Stimulated activated CD4-positive, alpha-beta T cell treated with anti-CD3 and anti-CD28 coated beads, Interleukin-15, amount 100 ng/mL, for 24 hours (primary cell): ENCODE results near the gene STEAP4.
"Not testable (repeated sequence)": the region's sequence is repeated elsewhere in the genome, so short reads cannot be mapped to it uniquely, and the experiment has no call there.

Source experiments
- DNase-seq: peaks from one replicate; pipeline ENCODE4 v3.0.0-alpha.2; 2020

STEAP4 gene

GRCh38 chr7:88268051-88268450, 38.6 kb downstream of the STEAP4 start:
- no peak for DNase-seq

GRCh38 chr7:88267421-88267820, 39.3 kb downstream of the STEAP4 start:
- DNase-seq: no peak

GRCh38 chr7:88264987-88265386, 41.7 kb downstream of the STEAP4 start:
- DNase-seq: not testable (repeated sequence)

GRCh38 chr7:88262562-88262961, 44.1 kb downstream of the STEAP4 start:
- DNase-seq: no peak

GRCh38 chr7:88260719-88261118, 46.0 kb downstream of the STEAP4 start:
- DNase-seq: no peak

- DNase-seq: no peak
These were observed 46.9 kb downstream of the STEAP4 start for GRCh38 chr7:88259656-88260380.

- not testable (repeated sequence) for DNase-seq
These were observed 48.4 kb downstream of the STEAP4 start for GRCh38 chr7:88258296-88258695.

- no peak for DNase-seq
These were observed 49.8 kb downstream of the STEAP4 start for GRCh38 chr7:88256906-88257305.

GRCh38 chr7:88254721-88255424, 51.8 kb downstream of the STEAP4 start:
- DNase-seq: no peak

GRCh38 chr7:88253640-88254039, 53.1 kb downstream of the STEAP4 start:
- no peak for DNase-seq

GRCh38 chr7:88244258-88244657, 62.4 kb downstream of the STEAP4 start:
- no peak for DNase-seq

- no peak for DNase-seq
These were observed 63.3 kb downstream of the STEAP4 start for GRCh38 chr7:88243345-88243909.

- no peak for DNase-seq
These were observed 66.8 kb downstream of the STEAP4 start for GRCh38 chr7:88239852-88240251.

- no peak for DNase-seq
These were observed 72.9 kb downstream of the STEAP4 start for GRCh38 chr7:88233828-88234227.

GRCh38 chr7:88230646-88231045, 76.0 kb downstream of the STEAP4 start:
- DNase-seq: no peak

GRCh38 chr7:88229302-88229995, 77.2 kb downstream of the STEAP4 start:
- no peak for DNase-seq

GRCh38 chr7:88226886-88227516, 79.7 kb downstream of the STEAP4 start:
- DNase-seq: no peak

GRCh38 chr7:88226201-88226600, 80.5 kb downstream of the STEAP4 start:
- no peak for DNase-seq

- DNase-seq: no peak
These were observed 82.0 kb downstream of the STEAP4 start for GRCh38 chr7:88224601-88225275.

GRCh38 chr7:88223265-88223664, 83.4 kb downstream of the STEAP4 start:
- no peak for DNase-seq
